K562 (cell line): ENCODE results near the gene SNX14.

Experiments used
- ARNT ChIP-seq, 2 experiments: fragments of 450-650 bp; IDR thresholded peaks; 2 replicates each; pipeline ENCODE4 v1.6.1; 2016; ENCODE audit warnings: mild to moderate bottlenecking in 1 of 2
- CHD4 ChIP-seq: fragments of 200-600 bp; sonication (generic); IDR thresholded peaks from 3 replicates; pipeline ENCODE4 v1.6.1; 2012; ENCODE audit warnings: low read depth, mild to moderate bottlenecking, mixed read lengths, low read length, inconsistent platforms; ENCODE audit not compliant: insufficient read depth, insufficient replicate concordance, poor library complexity, severe bottlenecking
- POLR2AphosphoS2 ChIP-seq: IDR thresholded peaks from 2 replicates; pipeline ENCODE4 v1.6.1; 2012; ENCODE audit warnings: low read length, improper control_type of control experiment
- ZNF3 ChIP-seq: fragments of 250-450 bp; sonication (Bioruptor Pico); IDR thresholded peaks from 2 replicates; pipeline ENCODE4 v1.5.0; 2021; ENCODE audit warnings: mild to moderate bottlenecking, moderate library complexity
- TF ChIP-seq, protein P1 (sequence below): sonication (generic); formaldehyde crosslinking; IDR thresholded peaks from 2 replicates; pipeline ENCODE4 v1.8.1; 2023; ENCODE audit warnings: mild to moderate bottlenecking, missing genetic modification reagents
- TF ChIP-seq, protein P2 (sequence below), 2 experiments: fragments of 450-650 bp; conservative IDR thresholded peaks; 2 replicates each; pipeline ENCODE4 v1.6.1; 2017; ENCODE audit warnings: mild to moderate bottlenecking in 2 of 2, moderate library complexity in 2 of 2
- TF ChIP-seq, protein P3 (sequence below): IDR thresholded peaks from 2 replicates; pipeline ENCODE4 v1.6.1; 2011; ENCODE audit not compliant: insufficient read length; ENCODE audit errors: extremely low read depth
- TF ChIP-seq, protein P4 (sequence below): fragments of 450-650 bp; IDR thresholded peaks from 2 replicates; pipeline ENCODE4 v1.6.1; 2016

GRCh38 chr6:85458184-85458583, 135.5 kb downstream of the SNX14 start:
- TF ChIP-seq, protein P1, sequence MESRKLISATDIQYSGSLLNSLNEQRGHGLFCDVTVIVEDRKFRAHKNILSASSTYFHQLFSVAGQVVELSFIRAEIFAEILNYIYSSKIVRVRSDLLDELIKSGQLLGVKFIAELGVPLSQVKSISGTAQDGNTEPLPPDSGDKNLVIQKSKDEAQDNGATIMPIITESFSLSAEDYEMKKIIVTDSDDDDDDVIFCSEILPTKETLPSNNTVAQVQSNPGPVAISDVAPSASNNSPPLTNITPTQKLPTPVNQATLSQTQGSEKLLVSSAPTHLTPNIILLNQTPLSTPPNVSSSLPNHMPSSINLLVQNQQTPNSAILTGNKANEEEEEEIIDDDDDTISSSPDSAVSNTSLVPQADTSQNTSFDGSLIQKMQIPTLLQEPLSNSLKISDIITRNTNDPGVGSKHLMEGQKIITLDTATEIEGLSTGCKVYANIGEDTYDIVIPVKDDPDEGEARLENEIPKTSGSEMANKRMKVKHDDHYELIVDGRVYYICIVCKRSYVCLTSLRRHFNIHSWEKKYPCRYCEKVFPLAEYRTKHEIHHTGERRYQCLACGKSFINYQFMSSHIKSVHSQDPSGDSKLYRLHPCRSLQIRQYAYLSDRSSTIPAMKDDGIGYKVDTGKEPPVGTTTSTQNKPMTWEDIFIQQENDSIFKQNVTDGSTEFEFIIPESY (CRISPR knock-in tag), result no peak
- TF ChIP-seq ARNT (IDR thresholded peaks at IDR 0.05) (no peak), CHD4 (no peak), ZNF3 (CRISPR knock-in tag) (no peak), POLR2AphosphoS2 (no peak)
- TF ChIP-seq, protein P2, sequence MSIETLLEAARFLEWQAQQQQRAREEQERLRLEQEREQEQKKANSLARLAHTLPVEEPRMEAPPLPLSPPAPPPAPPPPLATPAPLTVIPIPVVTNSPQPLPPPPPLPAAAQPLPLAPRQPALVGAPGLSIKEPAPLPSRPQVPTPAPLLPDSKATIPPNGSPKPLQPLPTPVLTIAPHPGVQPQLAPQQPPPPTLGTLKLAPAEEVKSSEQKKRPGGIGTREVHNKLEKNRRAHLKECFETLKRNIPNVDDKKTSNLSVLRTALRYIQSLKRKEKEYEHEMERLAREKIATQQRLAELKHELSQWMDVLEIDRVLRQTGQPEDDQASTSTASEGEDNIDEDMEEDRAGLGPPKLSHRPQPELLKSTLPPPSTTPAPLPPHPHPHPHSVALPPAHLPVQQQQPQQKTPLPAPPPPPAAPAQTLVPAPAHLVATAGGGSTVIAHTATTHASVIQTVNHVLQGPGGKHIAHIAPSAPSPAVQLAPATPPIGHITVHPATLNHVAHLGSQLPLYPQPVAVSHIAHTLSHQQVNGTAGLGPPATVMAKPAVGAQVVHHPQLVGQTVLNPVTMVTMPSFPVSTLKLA (conservative IDR thresholded peaks at IDR 0.05), result no peak
- TF ChIP-seq, protein P3, sequence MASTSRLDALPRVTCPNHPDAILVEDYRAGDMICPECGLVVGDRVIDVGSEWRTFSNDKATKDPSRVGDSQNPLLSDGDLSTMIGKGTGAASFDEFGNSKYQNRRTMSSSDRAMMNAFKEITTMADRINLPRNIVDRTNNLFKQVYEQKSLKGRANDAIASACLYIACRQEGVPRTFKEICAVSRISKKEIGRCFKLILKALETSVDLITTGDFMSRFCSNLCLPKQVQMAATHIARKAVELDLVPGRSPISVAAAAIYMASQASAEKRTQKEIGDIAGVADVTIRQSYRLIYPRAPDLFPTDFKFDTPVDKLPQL, result no peak
- TF ChIP-seq, protein P4, sequence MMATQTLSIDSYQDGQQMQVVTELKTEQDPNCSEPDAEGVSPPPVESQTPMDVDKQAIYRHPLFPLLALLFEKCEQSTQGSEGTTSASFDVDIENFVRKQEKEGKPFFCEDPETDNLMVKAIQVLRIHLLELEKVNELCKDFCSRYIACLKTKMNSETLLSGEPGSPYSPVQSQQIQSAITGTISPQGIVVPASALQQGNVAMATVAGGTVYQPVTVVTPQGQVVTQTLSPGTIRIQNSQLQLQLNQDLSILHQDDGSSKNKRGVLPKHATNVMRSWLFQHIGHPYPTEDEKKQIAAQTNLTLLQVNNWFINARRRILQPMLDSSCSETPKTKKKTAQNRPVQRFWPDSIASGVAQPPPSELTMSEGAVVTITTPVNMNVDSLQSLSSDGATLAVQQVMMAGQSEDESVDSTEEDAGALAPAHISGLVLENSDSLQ, result no peak
